NCI-H2196 (cell line): ENCODE results near the gene NRK.
"Not testable (repeated sequence)": the region's sequence is repeated elsewhere in the genome, so short reads cannot be mapped to it uniquely, and the experiment has no call there.

Experiments used
- DNase-seq: peaks from one replicate; lab custom pipeline; 2025; ENCODE audit not compliant: unreplicated experiment; lab: John Stamatoyannopoulos, UW

The NRK gene, protein sequence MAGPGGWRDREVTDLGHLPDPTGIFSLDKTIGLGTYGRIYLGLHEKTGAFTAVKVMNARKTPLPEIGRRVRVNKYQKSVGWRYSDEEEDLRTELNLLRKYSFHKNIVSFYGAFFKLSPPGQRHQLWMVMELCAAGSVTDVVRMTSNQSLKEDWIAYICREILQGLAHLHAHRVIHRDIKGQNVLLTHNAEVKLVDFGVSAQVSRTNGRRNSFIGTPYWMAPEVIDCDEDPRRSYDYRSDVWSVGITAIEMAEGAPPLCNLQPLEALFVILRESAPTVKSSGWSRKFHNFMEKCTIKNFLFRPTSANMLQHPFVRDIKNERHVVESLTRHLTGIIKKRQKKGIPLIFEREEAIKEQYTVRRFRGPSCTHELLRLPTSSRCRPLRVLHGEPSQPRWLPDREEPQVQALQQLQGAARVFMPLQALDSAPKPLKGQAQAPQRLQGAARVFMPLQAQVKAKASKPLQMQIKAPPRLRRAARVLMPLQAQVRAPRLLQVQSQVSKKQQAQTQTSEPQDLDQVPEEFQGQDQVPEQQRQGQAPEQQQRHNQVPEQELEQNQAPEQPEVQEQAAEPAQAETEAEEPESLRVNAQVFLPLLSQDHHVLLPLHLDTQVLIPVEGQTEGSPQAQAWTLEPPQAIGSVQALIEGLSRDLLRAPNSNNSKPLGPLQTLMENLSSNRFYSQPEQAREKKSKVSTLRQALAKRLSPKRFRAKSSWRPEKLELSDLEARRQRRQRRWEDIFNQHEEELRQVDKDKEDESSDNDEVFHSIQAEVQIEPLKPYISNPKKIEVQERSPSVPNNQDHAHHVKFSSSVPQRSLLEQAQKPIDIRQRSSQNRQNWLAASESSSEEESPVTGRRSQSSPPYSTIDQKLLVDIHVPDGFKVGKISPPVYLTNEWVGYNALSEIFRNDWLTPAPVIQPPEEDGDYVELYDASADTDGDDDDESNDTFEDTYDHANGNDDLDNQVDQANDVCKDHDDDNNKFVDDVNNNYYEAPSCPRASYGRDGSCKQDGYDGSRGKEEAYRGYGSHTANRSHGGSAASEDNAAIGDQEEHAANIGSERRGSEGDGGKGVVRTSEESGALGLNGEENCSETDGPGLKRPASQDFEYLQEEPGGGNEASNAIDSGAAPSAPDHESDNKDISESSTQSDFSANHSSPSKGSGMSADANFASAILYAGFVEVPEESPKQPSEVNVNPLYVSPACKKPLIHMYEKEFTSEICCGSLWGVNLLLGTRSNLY (N-terminal part only)

DNA sequence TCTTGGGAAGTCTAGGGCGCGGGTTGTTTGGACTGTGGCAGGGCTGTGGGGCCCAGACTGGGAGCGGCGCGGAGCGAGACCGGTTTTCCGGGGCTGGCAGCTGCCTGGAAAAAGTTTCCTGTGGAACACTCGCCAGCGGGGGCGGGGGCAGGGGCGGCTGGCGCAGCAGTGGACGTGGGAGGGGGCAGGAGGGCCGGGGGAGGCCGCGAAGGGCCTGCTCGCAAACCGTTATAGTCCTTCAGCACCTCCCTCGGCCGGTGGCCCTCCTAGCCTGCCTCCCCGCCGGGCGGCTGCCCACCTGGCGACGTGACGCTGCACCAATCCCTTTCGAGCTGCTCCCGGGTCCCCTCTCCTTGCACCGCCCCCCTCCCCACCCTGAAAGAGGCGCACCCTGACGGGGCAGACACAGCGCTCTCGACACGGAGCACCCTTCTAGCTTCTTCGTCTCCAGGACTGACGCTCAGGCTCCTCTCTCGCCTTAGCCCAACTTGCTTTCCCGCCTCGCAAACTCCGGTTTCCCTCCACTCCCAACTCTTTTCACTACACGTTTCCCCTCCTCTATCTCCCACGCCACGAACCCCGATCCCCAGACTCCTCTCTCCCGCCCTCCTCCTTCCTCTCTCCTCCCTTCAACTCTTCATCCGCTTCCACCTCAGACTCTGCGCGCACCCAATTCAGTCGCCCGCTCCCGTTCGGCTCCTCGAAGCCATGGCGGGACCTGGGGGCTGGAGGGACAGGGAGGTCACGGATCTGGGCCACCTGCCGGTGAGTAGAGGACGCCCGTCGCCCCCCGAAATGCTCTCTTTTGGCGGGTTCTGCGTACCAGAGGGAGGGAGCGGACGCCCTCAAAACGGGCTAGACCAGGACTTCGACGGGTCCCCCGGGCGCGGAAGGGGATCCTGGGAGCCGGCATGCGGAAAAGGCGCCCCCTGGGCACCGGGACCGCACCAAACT, at the start of gene NRK:
Gene NRK (plus strand): TSS at position 402 of the 954 bp plus-strand sequence. CDS start 307 bp downstream, at position 709.
- DNase-seq = no peak

DNA sequence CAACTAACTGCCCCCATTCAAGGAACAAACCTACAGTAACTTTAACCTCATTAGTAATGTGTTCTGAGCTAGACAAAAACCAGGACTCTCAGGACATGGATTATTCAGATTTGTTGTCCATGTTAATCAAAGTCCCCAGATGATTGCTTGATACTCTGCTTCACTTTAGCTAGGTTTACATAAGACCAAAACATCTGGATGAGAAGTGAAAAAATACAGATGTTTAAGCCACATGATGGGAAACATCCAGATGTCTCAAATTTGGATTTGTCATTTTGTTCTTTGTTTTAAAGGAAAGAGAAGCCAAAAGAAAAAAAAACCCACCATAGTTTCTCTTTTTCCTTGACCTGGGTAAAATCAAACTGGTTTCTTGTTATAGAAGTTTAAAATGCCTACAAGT, 48.5 kb upstream of the NRK start:
- no peak for DNase-seq

DNA sequence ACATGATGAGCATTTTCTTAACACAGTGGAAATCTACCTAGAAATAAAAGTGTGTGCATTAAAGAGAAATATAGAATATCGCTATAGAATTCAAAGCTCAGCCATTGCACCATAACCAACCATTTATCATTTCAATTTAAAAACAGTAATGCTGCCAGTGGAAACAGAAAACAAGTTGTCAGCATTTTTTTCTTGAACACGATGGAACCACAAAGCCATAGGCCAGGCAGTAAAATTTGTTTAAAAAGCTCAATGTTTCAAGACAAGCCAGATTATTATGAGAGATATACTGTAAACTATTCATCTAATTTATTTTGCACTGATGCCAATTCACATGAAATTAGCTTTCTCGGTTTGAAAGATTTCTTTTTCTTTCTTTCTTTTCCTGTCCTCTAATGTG, 46.7 kb upstream of the NRK start:
- DNase-seq = no peak

DNA sequence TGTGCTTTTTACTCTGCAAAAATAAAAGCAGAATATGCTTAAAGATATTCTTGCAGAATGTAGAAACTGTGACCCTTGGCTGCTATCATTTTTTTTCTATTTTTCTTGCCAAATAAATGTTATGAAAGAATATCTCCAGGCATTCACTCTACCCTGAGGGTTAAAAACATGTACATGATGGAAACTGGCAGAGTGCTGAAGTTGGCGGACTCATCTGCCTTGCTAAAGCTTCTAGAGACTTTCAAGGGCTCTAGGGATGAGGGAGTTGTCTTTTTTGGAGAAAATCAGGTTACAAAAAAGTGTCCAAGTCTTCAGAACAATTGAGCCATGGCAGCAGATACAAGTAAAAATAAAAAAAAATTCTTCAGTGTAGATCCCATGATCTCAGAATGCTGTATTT, 40.5 kb upstream of the NRK start:
- no peak for DNase-seq

DNA sequence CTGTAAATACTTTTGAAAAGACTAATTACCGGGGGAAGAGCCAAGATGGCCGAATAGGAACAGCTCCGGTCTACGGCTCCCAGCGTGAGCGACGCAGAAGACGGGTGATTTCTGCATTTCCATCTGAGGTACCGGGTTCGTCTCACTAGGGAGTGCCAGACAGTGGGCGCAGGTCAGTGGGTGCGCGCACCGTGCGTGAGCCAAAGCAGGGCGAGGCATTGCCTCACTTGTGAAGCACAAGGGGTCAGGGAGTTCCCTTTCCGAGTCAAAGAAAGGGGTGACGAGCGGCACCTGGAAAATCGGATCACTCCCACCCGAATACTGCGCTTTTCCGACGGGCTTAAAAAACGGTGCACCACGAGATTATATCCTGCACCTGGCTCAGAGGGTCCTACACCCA, 25.5 kb upstream of the NRK start:
- DNase-seq = not testable (repeated sequence)

DNA sequence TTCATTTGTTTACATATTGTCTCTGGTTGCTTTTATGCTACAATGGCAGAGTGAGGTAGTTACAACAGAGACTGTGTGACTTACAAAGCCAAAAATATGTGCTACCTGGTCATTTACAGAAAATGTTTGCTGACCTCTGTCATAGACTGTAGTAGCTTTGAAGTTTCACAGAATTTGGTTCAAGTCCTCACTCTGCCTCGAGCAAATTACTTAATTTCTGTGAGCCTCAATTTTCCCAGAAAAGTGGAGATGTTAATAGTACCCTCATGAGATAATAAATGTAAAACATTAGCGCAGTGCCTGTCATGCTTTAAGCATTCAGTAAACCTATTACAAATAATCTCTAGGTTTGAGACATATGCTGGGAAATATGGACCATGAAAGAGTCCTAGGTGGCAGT, 18.4 kb upstream of the NRK start:
- no peak for DNase-seq

DNA sequence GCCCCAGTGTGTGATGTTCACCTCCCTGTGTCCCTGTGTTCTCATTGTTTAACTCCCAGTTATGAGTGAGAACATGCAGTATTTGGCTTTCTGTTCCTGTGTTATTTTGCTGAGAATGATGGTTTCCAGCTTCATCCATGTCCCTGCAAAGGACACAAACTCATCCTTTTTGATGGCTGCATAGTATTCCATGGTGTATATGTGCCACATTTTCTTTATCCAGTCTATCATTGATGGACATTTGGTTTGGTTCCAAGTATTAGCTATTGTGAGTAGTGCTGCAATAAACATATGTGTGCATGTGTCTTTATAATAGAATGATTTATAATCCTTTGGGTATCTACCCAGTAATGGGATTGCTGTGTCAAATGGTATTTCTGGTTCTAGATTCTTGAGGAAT, 16.7 kb upstream of the NRK start:
- DNase-seq = not testable (repeated sequence)

DNA sequence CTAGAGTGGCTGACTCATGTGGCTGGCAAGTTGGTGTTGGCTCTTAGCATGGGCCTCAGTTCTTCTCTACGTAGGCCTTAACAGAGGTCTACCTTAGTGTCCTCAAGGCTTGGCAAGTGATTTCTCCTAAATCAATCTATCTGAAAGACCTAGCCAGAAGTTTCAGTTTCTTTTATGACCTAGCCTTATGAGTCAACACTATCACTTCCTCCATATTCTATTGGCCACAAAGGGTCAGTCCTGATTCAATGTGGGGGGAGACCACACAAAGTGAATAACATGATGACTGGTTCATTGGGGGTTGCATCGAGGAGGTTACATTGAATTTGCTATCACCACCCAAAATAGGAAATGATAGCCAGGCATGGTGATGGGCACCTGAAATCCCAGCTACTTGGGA, 5.8 kb upstream of the NRK start:
- no peak for DNase-seq

DNA sequence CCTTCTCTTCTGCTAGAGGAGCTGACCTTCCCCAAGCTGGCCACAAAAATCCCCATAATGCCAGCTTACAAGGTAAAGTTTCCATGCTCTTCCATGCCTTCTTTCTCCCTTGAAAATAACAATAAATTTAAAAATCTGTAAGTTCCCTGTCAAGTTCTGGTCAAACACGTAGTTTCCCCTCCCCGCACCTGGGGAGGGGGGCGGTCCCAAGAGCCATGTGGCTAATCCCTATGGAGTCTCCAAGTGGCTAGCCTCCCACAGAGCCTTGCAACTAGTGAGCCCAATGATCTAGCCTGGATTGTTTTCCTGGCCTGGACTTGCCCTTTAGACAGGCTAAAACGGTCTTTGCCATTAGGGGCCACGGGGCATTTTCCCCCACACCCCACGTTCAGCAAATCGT, 2.1 kb upstream of the NRK start:
- no peak for DNase-seq

DNA sequence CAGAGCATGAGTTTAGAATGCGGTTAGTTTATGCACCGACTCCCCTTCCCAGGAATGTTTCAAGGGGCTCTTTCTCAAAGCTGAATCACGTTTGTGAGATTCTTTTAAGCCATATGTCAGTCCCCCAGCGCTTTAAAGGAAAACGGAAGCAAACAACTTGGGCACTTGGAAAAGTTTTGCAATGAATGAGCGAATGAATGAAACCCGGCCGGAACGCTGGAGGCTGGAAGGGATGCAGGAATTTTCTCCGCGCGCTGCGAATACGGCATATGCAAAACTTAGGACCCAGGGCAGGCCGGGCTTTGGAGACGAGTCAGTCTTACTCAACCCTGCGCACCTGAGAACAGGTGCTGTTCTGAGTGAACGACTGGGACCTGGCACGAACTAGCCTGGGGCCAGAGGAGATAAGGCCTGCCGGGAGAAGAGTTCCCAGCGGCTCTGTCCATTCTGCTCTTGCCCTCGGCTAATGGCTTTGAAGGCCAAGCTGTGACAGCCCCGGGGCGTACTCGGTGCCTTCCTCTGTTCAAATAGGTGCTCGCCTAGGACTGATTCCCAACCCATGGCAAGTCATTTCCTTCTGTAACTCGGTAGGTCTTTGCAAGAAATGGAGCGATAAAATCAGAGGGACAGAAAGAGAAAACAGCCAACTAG, 743 bp upstream of the NRK start:
- no peak for DNase-seq

DNA sequence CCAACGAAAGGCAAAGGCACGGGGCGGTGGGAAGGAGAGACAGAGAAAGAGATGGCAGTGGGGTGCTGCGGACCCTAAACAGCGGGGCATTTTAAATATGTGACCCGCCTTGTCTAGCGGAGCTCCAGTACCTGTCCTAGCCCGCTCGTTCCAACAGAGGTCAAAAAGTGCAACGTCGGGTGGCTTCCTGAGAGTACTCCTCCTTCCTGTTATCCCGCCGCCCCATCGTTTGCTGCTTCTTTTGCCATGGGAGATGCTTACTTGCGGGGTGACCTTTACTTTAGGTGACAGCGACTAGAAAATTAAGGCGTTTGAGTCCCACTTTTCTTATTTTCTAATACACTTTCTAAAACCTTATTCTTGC, 735 bp downstream of the NRK start:
- no peak for DNase-seq

DNA sequence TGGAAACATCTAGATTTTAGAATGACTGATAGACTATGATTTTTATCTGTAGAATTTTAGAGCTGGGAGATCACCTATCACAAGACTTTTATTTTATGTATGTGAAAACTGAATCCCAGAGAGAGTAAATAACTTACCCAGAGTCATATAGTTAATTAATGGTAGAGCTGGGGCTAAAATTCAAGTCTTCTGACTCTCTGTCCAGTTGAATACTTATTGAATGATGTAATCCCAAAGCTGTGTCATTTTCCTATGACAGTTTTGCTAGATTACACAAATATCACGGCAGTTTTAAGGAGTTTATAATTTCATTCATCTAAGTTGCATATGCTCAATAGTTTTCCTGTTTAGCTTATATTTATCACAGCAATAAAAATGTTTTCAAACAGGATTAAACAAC, 6.7 kb downstream of the NRK start:
- no peak for DNase-seq

DNA sequence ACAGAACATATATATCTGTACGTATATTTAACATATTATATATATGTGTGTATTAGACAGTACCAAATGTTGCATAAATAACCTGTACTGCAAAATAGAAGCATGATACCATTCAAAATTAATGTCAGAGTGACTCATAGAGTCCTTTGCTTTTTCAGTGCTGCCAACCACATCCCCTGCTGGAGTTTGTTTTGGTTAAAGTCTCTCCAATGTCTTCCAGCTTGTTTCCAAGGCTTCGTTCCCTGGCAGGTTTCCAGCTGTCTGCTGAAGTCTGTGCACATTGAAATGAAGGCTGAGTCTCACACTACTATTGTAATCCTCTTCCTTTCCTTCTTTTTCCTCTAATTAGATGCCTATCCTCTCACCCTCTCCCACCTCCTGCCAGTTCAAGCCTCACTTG, 14.9 kb downstream of the NRK start:
- DNase-seq = no peak

DNA sequence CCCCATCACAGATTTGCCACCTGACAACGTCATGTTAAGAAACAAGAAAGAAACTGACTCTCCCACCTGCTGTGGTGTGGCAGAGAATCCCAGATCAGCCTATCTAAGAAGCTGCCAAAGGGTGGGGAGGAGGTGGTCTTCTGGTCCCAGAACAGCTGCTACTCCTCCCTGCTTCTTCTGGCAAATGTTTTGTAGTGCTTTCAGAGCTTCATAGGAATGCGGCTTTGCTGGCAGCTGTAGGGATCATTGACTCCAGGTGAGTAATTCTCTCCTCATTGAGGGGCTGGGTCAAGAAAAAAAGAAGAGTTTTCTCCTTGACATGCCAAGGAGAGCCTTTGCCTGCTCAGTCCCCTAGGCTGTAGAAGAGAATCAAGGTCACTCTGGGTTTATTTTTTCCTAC, 23.3 kb downstream of the NRK start:
- no peak for DNase-seq

DNA sequence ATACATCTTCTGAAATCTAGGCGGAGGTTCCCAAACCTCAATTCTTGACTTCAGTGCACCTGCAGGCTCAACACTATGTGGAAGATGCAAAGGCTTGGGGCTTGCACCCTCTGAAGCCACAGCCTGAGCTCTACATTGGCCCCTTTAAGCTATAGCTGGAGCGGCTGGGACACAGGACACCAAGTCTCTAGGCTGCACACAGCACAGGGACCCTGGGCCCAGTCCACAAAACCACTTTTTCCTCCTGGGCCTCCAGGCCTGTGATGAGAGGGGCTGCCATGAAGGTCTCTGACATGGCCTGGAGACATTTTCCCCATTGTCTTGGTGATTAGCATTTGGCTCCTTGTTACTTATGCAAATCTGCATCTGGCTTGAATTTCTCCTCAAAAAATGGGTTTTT, 27.8 kb downstream of the NRK start:
- not testable (repeated sequence) for DNase-seq

DNA sequence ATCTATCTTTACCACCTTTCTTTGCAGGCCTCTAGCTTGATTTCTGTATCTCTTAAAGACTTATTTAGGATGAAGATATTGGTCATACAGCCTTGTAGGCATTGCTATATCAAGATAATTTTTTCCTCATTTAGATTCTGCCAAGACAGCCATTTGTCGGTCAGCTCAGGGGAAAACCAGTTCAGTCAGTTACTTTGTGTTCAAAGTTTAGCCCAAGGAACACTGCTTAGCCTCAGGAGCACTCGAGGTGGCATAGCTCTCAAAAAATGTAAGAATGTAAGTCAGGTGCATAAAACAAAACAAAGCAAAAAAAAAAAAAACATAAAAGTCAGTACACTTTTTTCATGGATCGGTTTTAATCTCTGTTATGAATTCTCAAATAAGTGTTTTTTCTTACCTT, 43.4 kb downstream of the NRK start:
- DNase-seq = no peak

DNA sequence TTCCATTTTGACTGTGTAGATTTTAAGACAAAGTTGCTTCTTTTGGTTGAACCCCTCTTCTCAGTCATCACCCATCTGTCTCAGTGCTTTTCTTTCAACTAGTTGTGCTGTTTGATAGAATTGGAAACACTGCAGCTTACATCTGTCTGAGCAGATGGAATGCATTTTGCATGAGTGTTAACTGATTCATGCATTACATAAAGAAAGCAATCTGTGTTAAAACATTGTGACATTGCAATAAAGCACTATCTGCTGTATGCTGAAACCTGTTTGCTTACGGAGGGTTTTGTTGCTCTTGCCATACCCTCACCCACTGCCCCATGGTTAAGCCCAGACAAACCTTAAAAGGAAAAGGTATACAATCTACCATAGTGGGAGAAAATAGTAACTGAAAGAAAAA, 47.4 kb downstream of the NRK start:
- DNase-seq = no peak

DNA sequence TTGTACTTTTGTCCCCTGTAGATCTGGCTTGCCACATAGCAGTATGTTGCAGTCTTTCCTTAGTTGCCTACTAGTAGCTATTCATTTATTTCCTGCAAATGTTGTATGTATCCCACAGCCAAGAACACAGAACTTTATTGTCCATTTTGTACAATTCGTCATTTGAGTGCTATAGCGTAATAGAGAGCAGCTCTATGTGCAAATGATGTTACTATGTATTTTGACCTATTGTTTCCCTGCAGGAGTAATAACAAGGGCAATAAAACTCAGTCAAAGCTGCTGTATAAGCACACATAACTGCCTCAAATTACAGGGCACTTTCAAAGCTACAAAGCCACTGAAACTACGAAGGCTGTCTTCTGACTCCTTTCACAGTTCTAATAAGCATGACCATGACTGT, 48.1 kb downstream of the NRK start:
- no peak for DNase-seq

DNA sequence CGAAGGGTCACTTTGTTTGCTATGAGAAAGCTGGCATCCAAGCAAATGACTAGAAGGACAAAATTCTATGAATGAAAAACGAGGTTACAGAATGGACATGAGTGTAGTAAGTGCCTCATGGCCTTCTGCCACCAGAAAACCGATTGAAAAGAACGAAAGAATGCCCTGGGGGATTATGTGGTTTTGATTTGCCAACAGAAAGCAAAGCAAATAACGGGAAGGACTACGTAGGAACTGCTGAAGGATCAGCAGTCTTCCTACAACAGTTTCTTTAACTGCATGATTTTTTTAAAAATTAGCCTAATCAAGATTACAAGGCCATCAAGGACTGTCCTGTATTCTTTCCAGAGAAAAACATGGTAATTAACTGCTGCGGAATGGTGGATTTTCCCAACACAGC, 50.6 kb downstream of the NRK start:
- DNase-seq = no peak

DNA sequence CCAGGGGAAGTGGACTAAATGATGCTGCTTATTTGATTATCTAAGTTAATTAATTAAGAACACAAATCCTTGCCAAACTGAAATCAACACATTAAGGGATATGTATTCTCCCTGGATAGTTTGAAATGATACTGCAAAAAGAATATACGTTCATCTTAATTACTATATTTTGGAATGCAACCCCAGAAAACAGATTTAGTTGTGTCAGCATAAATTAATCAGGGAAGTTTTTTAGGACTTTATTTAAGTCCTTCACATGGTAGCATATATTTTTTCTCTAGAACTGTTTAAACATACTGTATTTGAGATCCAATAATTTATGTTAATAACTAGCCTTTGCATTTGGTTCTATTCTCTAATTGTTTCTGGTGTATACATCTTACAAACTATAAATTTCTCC, 52.5 kb downstream of the NRK start:
- no peak for DNase-seq
